GM19397 (cell line): ENCODE results near the gene MPI.

Source experiments
- ATAC-seq: cut with Tn5 transposase; IDR thresholded peaks from one replicate; pipeline ENCODE4 v1.9.1; 2021; ENCODE audit warnings: mild to moderate bottlenecking, moderate library complexity; ENCODE audit not compliant: unreplicated experiment

Gene MPI, protein sequence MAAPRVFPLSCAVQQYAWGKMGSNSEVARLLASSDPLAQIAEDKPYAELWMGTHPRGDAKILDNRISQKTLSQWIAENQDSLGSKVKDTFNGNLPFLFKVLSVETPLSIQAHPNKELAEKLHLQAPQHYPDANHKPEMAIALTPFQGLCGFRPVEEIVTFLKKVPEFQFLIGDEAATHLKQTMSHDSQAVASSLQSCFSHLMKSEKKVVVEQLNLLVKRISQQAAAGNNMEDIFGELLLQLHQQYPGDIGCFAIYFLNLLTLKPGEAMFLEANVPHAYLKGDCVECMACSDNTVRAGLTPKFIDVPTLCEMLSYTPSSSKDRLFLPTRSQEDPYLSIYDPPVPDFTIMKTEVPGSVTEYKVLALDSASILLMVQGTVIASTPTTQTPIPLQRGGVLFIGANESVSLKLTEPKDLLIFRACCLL

DNA sequence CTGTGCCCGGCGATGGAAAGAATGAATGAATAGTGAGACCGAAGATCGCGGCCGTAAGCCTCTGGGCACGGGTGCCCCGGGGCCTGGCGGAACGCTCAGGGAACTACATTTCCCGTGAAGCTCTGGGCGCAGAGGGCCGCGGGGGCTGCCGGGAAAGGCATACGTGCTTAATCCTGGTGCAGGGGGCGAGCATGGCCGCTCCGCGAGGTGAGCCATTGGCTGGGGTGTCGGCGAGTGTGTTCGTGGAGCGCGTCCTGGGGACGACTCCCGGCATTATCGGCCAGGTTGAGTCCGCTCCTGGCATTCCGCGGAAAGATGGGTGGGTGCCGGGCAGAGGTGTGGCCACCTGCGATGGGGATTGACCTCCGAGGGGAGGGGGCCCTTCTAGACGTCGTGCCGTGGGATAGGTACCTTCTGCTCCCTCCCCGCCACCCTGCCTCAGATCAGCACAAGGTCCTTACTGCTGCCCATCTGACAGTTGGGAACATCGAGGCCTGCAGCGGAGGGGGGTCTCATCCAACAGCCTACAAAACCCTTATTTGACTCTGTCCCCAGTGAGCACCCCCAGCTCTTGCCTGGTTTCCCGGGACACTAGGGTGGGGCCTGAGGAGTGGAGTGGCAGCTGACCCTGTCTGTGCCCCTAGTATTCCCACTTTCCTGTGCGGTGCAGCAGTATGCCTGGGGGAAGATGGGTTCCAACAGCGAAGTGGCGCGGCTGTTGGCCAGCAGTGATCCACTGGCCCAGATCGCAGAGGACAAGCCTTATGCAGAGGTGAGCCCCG lies at the start of gene MPI:
Gene MPI (plus strand): TSS at position 160 of the 782 bp plus-strand sequence. CDS start 32 bp downstream, at position 192.
- peak; percentile 86 for ATAC-seq

GRCh38 chr15:74840851-74841775 lies 48.7 kb upstream of the MPI start:
- ATAC-seq = no peak

- no peak for ATAC-seq
These were observed 47.9 kb upstream of the MPI start for GRCh38 chr15:74841891-74842373.

GRCh38 chr15:74842581-74843444 lies 47.0 kb upstream of the MPI start, which contains the start of gene ULK3:
ULK3 (minus strand) TSS chr15:74843156; CDS start chr15:74843105, 51 bp downstream.
- ATAC-seq = peak; percentile 90

DNA sequence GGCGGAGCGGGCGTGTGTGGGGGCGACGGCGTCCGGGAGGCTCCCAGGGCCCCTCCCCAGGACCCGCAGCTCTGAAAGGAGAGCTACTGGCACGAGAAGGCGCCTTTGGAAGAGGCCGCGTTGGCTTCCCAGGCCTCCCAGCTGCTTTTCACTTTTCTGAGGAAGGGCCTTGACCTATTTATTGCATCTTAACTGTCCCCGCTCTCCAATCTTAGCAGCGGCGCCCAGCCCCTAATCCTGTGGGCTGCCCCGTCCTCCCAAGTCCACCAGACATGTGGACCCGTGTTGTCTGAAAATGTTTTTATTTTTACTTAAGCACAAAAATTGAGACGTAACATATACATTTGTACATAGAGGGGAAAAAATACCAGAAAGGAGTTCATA lies 46.4 kb upstream of the MPI start:
- ATAC-seq = no peak

- no peak for ATAC-seq
These were observed 45.9 kb upstream of the MPI start for GRCh38 chr15:74843891-74844299.

DNA sequence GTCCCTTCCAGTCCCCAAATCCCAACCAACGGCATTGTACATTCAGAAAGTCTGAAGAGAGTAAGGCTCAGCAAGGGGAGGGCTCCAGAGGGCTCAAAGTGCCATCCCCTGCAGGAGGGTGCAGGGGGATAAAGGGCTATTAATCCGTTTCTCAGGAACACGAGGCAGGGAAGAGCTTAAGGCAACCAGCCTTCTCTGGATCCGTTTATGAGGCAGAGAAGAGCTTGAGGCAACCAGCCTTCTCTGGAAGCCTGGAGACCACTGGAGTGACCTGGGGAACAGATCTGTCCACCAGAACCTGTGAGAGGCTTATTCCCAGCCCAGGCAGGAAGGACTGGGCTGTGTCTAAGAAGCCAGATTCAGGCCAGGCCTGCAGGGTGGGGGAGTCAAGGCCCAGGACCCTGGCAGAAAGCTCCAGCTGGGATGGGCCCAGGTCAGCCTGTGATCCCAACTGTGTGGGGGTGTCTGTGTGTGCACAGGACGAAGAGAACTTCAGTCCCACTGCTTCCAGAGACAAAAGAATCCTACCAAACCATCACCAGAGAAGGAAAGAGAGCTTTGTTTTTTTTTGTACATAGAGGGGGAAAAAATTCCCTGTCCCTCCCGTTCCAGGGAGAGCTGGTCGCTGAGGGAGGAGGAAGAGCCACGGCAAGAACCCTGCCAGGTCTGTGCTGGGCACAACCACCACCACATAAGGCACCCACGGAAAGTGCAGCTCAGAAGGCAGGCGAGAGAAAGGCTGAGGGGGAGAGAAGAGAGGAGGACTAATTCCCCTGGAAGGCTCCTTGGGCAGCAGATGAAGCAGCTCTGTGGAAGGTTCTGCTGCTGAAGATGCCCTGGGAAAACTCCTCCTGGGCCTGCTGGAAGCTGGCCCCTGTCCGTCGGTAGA lies 45.3 kb upstream of the MPI start:
- ATAC-seq = no peak

GRCh38 chr15:74845208-74845568 lies 44.7 kb upstream of the MPI start:
- no peak for ATAC-seq

- no peak for ATAC-seq
These were observed 44.3 kb upstream of the MPI start for GRCh38 chr15:74845581-74845980.

DNA sequence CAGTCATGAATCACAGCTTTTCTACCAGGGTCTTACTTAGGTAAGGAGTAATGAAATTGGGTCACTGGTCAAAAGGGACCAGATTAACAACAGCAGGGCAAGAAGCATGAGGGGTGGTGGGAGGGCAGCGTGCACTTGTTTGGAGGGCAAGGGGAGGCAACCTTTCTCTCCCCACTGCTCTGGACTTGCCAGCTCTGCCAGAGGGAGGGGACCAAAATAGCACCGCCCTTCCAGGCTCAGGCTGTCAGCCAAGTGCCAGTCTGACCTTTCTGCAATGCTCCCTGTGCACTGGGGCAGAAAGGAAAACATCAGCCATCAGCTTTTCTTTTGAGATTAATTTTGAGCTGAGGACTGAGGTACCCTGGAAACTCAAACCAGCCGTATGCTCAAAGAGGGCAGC lies 42.4 kb upstream of the MPI start:
- ATAC-seq = no peak

GRCh38 chr15:74850393-74850792 lies 39.4 kb upstream of the MPI start:
- ATAC-seq = no peak

DNA sequence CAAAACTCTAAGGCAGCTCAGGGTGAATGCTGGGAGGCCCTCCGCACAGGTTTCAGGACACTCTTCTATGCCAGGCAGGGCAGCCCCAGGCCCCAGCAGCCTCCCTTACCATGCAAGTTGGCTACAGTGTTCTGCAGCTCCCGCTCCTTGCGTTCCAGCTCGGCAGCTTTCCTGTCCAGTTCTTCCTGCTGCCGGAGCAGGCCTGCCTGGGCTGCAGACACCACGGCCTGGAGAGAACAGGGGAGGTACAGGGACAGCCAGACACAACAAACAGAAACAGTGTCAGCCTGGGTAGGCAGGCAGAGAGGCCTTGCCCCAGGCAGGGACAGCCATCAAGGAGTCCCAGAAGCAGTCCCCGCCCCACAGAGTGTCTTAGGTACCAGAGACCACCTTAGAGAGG lies 37.9 kb upstream of the MPI start:
- ATAC-seq = no peak

- ATAC-seq = no peak
These were observed 35.3 kb upstream of the MPI start for GRCh38 chr15:74854453-74855022.

DNA sequence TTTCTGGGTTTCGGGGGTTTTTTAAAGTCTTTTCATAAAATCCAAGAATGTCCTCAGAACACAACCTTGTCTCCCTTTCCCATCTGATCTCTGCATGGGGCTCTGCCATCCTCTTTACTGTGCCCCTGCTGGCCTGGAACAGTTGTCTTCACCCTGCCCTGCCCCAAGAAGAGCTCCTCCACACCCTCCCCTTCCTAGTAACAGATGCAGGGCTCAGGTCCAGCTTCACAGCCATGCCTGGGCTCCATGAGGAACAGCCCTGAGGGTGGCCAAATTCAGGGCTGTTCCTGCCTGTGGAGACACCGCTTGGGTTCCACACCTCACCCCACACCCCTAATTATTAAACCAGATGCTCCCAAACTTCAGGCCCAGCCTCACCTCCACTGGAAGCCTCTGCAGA lies 34.0 kb upstream of the MPI start:
- ATAC-seq = no peak

DNA sequence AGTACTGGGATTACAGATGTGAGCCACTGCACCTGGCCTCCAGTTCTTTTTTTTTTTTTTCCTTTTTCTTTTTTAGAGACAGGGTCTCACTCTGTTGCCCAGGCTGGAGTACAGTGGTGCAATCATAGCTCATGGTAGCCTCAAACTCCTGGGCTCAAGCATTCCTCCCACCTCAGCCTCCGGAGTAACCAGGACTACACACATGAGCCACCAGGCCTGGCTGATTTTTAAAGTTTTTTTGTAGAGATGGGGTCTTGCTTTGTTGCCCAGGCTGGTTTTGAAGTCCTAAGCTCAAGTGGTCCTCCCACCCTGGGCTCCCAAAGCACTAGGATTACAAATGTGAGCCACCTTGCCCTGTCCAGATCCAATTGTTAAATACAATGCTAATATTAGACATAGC lies 33.3 kb upstream of the MPI start:
- no peak for ATAC-seq

- ATAC-seq = peak; percentile 74
These were observed 32.7 kb upstream of the MPI start for GRCh38 chr15:74857082-74857655.

DNA sequence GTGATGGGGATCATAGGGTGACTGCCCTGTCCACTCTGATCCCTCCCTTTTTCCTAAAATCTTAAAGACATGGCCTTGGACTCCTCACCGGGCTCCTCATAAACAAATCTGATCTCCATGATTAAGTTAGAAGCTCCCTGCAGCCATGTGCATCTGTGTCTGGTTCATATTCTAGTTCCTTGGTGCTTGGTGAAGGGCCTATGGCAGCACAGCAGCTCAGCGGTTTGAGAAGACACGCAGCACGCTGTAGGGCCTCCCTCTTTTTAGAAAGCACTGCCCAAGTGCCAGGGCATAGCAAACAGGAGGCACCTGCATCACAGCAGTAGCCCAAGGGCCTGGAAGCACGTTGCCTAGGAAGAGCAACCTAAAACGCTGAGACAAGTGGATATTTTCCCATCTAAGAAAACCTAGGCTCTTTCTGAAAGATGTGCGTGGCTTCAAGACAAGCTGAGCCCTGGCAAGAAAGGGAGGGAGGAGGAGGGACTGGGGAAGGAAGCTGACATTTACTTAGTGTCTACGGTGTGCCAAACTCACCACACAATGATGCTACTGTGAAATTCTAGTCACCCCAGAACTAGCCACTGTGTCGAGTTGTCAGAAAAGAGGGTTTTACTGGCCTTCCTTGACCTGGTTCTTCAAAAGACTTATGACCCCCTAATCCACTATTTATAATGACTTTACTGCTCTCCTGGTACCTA lies 32.0 kb upstream of the MPI start:
- peak; percentile 18 for ATAC-seq

DNA sequence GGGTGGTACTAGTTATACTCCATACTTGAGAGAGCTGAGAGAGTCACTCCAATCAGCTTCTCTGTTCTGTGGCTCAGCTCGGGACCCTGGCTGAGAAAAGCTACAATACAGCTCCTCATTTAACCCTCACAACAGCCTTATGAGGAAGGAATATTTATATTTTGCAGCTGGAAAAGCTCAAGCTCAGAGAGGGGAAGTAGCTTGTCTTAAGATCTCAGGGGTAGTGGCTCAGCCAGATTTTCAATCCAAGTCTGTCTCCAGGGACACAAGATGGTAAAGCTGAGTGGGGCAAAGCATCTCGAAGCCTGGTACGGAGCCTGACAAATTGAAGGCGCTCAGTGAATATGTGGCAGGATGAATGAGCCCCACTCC lies 31.5 kb upstream of the MPI start:
- no peak for ATAC-seq
